Osteoblast (primary cell): ENCODE data around the gene SLC5A6. TPM values are rescaled to one million over a fixed set of nuclear protein-coding genes. Genes with fewer than 3 reads are reported as not detected.

Experiments
- DNase-seq: peaks from one replicate; pipeline ENCODE4 v3.0.0; 2011; ENCODE audit warnings: low spot score, mixed read lengths; ENCODE audit not compliant: insufficient read length; ENCODE audit errors: missing footprints
- H2AFZ ChIP-seq: 2 replicates; pipeline ENCODE4 v1.6.0; 2011; ENCODE audit warnings: mild to moderate bottlenecking, low read length
- H3K27ac ChIP-seq: 2 replicates; pipeline ENCODE4 v1.5.1; 2011; ENCODE audit warnings: mild to moderate bottlenecking, low read depth, low read length, moderate library complexity
- H3K27me3 ChIP-seq: 2 replicates; pipeline ENCODE4 v1.6.0; 2012; ENCODE audit warnings: mild to moderate bottlenecking, control low read depth, inconsistent platforms, low read length, moderate library complexity; ENCODE audit not compliant: insufficient read depth
- H3K36me3 ChIP-seq: 2 replicates; pipeline ENCODE4 v1.5.1; 2011; ENCODE audit warnings: mild to moderate bottlenecking, low read length, control low read depth, moderate library complexity; ENCODE audit not compliant: insufficient read depth
- H3K4me1 ChIP-seq: 2 replicates; pipeline ENCODE4 v1.5.1; 2011; ENCODE audit warnings: mild to moderate bottlenecking, low read length, control low read depth, moderate library complexity; ENCODE audit not compliant: insufficient read depth
- H3K4me2 ChIP-seq: 2 replicates; pipeline ENCODE4 v1.6.0; 2011; ENCODE audit warnings: mild to moderate bottlenecking, low read length; ENCODE audit not compliant: insufficient read depth
- H3K4me3 ChIP-seq: fragments of 200-600 bp; sonication (generic); 3 replicates; pipeline ENCODE4 v1.5.1; 2012; ENCODE audit warnings: mild to moderate bottlenecking, low read length, inconsistent platforms; ENCODE audit not compliant: insufficient read depth
- H3K79me2 ChIP-seq: 2 replicates; pipeline ENCODE4 v1.6.0; 2012; ENCODE audit warnings: mild to moderate bottlenecking, low read length, control low read depth, inconsistent platforms; ENCODE audit not compliant: insufficient read depth
- H3K9me3 ChIP-seq: 2 replicates; pipeline ENCODE4 v1.5.1; 2011; ENCODE audit warnings: low read depth, low read length, control low read depth
- H4K20me1 ChIP-seq: 2 replicates; pipeline ENCODE4 v1.6.0; 2012; ENCODE audit warnings: mild to moderate bottlenecking, low read length, control low read depth; ENCODE audit not compliant: insufficient read depth
- total RNA-seq: library from RNA; depleted of rRNA; stranded (reverse); fragments of >200 nt; gene quantifications from 2 replicates; pipeline ENCODE4 v1.2.3, GENCODE V29; 2012
- TF ChIP-seq, protein P1 (sequence below): IDR thresholded peaks from 2 replicates; pipeline ENCODE4 v1.5.1; 2011; ENCODE audit warnings: mild to moderate bottlenecking, low read depth, low read length, moderate library complexity; ENCODE audit errors: extremely low read depth

The SLC5A6 gene
- total RNA-seq, 1 donor = 14.1 TPM

DNA sequence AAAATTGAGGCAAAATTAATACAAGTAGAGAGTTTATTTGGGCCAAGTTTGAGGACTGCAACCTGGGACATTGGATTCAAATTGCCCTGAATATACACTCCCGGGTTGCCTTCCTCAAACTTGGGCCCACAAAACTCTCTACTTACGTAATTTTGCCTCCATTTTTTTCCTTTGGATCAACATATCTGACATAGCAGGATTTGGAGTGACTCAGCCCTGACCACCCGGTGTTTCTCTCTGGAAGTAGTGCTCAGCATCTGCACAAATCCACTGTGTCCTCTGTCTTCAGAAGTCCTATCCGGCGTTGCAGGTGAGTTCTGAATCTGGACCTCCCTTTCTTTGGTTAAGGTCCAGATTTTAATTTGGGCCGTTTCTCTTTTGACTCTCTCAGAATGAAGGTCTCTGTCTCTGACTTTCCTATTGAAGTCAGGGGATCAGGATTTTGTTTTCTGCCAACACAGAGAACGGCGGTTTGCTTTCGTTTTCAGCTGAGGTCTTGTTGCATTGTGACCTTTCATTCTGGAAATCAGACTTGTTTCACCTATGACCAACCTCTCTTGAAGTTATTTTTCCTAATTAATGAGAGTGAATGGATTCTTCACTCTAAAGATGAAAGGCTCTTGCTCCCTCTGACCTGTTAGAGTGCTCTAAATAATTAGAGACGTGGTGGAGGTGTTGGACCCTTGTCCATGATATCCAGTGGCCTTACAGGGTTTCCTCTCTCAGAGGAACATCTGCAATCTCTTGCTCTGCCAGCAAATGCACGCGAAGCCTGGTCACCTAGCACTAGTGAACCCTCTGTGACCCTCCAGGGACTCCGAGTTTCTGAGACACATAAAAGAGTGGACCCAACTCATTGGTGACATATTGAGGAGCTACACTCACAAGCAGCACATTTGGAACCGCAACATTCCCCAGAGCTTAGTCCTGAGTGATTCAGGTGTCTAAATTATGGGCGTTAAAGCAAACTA is 49.6 kb downstream of the SLC5A6 start:
- TF ChIP-seq, protein P1, sequence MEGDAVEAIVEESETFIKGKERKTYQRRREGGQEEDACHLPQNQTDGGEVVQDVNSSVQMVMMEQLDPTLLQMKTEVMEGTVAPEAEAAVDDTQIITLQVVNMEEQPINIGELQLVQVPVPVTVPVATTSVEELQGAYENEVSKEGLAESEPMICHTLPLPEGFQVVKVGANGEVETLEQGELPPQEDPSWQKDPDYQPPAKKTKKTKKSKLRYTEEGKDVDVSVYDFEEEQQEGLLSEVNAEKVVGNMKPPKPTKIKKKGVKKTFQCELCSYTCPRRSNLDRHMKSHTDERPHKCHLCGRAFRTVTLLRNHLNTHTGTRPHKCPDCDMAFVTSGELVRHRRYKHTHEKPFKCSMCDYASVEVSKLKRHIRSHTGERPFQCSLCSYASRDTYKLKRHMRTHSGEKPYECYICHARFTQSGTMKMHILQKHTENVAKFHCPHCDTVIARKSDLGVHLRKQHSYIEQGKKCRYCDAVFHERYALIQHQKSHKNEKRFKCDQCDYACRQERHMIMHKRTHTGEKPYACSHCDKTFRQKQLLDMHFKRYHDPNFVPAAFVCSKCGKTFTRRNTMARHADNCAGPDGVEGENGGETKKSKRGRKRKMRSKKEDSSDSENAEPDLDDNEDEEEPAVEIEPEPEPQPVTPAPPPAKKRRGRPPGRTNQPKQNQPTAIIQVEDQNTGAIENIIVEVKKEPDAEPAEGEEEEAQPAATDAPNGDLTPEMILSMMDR = no peak

DNA sequence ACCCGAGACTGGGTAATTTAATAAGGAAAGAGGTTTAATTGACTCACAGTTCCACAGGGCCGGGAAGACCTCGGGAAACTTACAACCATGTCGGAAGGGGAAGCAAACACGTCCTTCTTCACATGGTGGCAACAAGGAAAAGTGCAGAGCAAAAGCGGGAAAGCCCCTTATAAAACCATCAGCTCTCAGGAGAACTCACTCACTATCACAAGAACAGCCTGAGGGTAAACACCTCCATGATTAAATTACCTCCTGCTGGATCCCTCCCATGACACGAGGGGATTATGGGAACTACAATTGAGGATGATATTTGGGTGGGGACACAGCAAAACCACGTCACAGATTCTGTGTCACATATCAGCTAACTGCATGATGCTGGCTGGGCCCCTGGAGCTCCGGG is 51.9 kb downstream of the SLC5A6 start:
- DNase-seq = no peak
- Histone ChIP-seq H3K4me1 (no peaks in the 10 kb centered on the region), H4K20me1 (no peaks in the 10 kb centered on the region), H2AFZ (no peak overlapping the region), H3K27me3 (no peaks in the 10 kb centered on the region), H3K27ac (no peak overlapping the region), H3K4me3 (no peak overlapping the region), H3K79me2 (no peaks in the 10 kb centered on the region), H3K4me2 (no peak overlapping the region), H3K36me3 (no peaks in the 10 kb centered on the region), H3K9me3 (no peaks in the 10 kb centered on the region)
- TF ChIP-seq, protein P1 = no peak

More for the DNA sequence above, 49.6 kb downstream of the SLC5A6 start:
- H3K4me1 ChIP-seq = no peaks in the 10 kb centered on the region
- no peaks in the 10 kb centered on the region for H3K27me3 ChIP-seq
- H4K20me1 ChIP-seq = no peaks in the 10 kb centered on the region
- H2AFZ ChIP-seq = peak overlapping the region; percentile 72
- H3K36me3 ChIP-seq = no peaks in the 10 kb centered on the region
- no peaks in the 10 kb centered on the region for H3K9me3 ChIP-seq
- DNase-seq = no peak
- H3K79me2 ChIP-seq = no peaks in the 10 kb centered on the region
- peak overlapping the region; percentile 60 for H3K4me2 ChIP-seq
- H3K4me3 ChIP-seq = peak overlapping the region; percentile 53
- no peak overlapping the region for H3K27ac ChIP-seq

DNA sequence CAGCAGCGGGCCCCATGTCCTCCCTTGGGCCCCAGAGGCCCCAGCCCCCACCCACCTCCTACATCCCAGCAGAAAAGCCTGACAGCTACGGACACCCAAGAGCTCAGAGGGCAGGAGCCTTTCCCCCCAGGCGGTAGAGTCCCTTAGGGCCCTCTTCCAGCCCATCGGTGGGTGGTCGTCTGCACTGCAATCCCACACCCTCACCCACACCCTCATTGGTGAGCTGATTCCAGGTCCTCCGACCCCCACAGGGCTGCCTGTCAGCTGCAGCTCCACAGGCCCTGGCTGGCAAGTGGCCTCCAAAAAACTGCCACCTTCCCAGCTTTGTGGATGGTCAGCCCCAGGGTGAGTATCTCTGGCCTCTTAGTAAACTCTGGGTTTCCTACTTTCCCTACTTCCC is 52.8 kb downstream of the SLC5A6 start:
- Histone ChIP-seq H3K4me1 (no peaks in the 10 kb centered on the region), H2AFZ (no peak overlapping the region), H3K27me3 (no peaks in the 10 kb centered on the region), H3K4me2 (no peak overlapping the region), H3K27ac (no peak overlapping the region), H3K36me3 (no peaks in the 10 kb centered on the region), H3K4me3 (no peak overlapping the region), H4K20me1 (no peaks in the 10 kb centered on the region), H3K79me2 (no peaks in the 10 kb centered on the region), H3K9me3 (no peaks in the 10 kb centered on the region)
- no peak for DNase-seq
- TF ChIP-seq, protein P1 = no peak

DNA sequence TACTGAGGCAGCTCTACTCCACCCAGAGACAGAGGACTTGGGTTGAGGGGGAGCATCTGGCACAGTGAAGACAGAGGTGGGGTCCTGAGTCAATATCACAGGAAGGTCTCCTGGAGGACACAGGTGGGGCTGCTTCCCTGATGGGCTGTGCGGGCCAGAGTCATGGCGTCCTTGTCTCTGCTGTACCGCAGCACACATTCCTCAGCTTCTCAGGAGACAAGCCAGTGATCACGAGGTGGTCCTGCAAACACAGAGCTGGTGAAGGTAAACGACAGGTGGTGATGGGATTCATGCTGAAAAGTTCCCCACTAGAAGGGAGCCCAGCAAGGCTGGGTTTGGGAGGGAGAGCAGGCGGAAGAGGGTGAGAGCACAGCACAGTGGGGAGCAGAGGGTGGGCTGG is 53.6 kb downstream of the SLC5A6 start:
- no peak overlapping the region for H2AFZ ChIP-seq
- H3K36me3 ChIP-seq = no peaks in the 10 kb centered on the region
- DNase-seq = no peak
- no peak overlapping the region for H3K4me3 ChIP-seq
- H3K4me2 ChIP-seq = no peak overlapping the region
- no peaks in the 10 kb centered on the region for H4K20me1 ChIP-seq
- no peak overlapping the region for H3K27ac ChIP-seq
- no peaks in the 10 kb centered on the region for H3K4me1 ChIP-seq
- H3K9me3 ChIP-seq = no peaks in the 10 kb centered on the region
- H3K27me3 ChIP-seq = no peaks in the 10 kb centered on the region
- TF ChIP-seq, protein P1 = no peak
- no peaks in the 10 kb centered on the region for H3K79me2 ChIP-seq
